Measurements from ENCODE around the gene RNF123. TPM values are rescaled to one million over a fixed set of nuclear protein-coding genes. Genes with fewer than 3 reads are reported as not detected.
"Not testable (repeated sequence)": the region's sequence is repeated elsewhere in the genome, so short reads cannot be mapped to it uniquely, and the experiment has no call there.

Gene RNF123
- total RNA-seq, 1 donor from 2014 or later, result 17.6 TPM

DNA sequence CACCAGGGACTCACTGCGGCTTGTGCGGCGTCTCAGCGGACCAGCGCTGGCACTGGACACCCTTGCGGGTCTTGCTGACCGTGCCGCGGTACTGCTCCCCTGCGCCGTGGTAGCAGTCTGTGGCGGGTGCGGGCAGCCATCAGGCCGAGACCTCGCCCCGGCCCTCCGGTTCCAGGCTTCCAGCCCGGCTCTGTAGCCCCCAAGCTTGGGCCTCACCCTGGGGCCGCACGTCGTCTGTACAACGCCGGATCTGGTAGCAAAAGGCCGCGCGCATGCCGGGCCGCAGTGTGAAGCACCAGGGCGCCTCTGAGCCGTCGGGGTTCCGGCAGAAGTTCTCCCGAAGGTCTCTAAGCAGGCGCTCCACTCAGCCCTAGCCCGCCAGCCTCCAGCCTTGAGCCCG lies 3.5 kb upstream of the RNF123 start:
- H3K36me3 ChIP-seq (ENCODE audit: control insufficient read depth, insufficient read depth, low read length), result peaks cover 22% of the 10 kb centered on the region
- H3K4me3 ChIP-seq (ENCODE audit: low read depth, low read length), result peak overlapping the region; percentile 43
- not testable (repeated sequence) for FAIRE-seq; DNase-seq (ENCODE audit: low read depth); H3K27me3 ChIP-seq (ENCODE audit: control insufficient read depth, insufficient read depth, low read length)

DNA sequence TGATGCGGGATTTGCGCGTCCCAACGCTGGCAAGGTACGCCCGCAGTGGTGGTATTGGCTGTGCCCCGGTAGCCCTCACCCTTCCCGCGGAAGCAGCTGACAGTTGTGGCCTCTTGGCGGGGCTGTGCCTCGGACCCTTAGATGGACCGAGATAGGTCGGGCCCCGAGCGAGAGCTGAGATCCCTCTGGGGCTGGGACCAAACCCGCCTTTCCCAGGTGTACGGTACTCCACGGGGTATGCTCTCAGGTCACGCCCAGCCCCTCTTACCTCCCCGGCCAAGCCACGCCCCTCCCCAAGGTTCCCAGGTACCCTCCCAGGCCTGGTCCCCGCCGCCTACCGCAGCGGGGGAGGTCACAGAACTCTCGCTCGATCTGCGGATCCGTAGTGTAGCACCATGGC lies 3.0 kb upstream of the RNF123 start:
- H3K36me3 ChIP-seq (ENCODE audit: control insufficient read depth, insufficient read depth, low read length), result peaks cover 17% of the 10 kb centered on the region
- DNase-seq (ENCODE audit: low read depth), result peak; percentile 54
- not testable (repeated sequence) for H3K27me3 ChIP-seq (ENCODE audit: control insufficient read depth, insufficient read depth, low read length); FAIRE-seq
- H3K4me3 ChIP-seq (ENCODE audit: low read depth, low read length), result peak overlapping the region; percentile 43

DNA sequence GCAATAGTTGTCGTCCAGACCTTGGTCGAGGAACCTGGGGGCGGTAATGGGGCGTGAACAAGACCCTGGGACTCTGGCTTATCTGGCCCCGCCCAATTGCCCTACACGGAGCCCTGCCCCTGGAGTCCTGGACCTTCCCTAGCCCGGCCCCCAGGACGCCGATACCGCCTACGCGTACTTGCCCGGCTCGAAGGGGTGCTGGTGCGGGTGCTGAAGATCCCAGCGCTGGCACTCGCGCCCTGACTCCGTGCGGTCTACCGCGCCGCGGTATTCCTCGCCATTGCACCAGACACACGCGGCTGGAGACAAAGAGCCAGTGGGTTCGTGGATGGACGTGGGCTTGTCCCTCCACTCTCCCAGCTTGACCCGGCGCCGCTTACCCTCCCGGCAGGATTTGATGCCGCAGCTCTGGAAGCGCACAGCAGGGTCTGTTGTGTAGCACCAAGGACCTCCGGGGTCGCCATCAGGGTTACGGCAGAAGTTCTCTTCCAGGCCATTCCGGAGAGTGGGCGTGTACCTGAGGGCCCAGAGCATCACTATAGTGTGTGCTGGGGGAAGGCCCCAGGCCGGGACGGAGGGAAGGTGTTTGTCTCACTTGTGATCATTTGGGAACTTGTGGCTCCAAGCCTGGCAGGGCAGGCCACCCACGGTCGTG lies 2.5 kb upstream of the RNF123 start:
- not testable (repeated sequence) for FAIRE-seq; H3K27me3 ChIP-seq (ENCODE audit: control insufficient read depth, insufficient read depth, low read length)
- peak; percentile 73 for DNase-seq (ENCODE audit: low read depth)
- peak overlapping the region; percentile 43 for H3K4me3 ChIP-seq (ENCODE audit: low read depth, low read length)
- peaks cover 12% of the 10 kb centered on the region for H3K36me3 ChIP-seq (ENCODE audit: control insufficient read depth, insufficient read depth, low read length)

DNA sequence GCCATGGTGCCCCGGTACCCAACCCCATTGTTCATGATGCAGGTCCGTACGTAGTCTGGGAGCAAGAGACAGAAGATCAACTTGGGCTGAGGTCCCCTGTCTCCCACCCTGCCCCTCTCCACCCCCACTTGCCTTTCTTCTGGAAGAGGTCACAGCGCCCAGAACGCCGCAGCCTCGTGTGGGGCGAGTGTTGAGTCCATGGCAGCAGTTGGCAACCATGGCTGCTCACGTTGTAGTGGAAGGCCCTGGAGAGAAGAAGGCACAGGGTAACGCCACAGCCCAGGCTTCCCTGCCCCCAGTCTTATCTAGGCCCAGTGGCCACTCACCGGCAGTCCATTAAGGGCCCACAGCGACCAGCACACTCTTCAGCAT lies 1.9 kb upstream of the RNF123 start:
- not testable (repeated sequence) for H3K4me3 ChIP-seq (ENCODE audit: low read depth, low read length); DNase-seq (ENCODE audit: low read depth); H3K36me3 ChIP-seq (ENCODE audit: control insufficient read depth, insufficient read depth, low read length); H3K27me3 ChIP-seq (ENCODE audit: control insufficient read depth, insufficient read depth, low read length); FAIRE-seq

DNA sequence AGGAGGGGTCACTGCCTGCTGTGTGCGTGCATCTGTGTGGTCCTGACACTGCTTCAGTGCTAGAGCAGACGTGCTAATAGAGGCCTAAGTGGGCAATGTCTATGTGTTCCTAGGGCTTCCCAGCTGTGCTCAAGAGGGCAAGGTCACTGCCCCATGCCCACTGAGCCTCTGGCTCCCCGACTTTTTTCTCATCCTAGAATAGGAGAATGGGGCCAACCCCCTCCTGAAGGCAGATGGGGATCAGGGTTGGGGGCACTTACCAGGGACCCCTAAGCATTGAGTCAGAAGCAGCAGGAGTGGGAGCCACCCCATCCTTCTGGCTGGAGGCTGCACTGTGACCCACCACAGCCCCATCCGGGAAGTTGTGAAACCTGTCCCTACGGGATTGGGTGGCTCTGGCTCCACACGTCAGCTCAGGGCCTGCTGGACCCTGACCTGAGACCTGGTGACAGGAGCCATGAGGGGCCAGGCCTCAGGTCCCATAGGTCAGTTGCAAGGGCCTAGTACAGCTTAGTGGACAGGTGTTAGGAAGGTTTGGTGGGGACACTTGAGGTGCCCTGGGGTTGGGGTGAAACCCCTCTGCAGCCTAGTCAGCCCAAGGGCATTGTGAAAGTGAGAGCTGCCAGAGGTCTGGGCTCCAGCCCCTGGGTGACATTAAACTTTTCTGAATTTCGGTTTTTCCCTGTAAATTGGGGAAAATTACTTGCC lies 865 bp upstream of the RNF123 start:
- H3K27me3 ChIP-seq (ENCODE audit: control insufficient read depth, insufficient read depth, low read length); FAIRE-seq; DNase-seq (ENCODE audit: low read depth); H3K36me3 ChIP-seq (ENCODE audit: control insufficient read depth, insufficient read depth, low read length): not testable (repeated sequence)
- H3K4me3 ChIP-seq (ENCODE audit: low read depth, low read length), result peak overlapping the region; percentile 95

DNA sequence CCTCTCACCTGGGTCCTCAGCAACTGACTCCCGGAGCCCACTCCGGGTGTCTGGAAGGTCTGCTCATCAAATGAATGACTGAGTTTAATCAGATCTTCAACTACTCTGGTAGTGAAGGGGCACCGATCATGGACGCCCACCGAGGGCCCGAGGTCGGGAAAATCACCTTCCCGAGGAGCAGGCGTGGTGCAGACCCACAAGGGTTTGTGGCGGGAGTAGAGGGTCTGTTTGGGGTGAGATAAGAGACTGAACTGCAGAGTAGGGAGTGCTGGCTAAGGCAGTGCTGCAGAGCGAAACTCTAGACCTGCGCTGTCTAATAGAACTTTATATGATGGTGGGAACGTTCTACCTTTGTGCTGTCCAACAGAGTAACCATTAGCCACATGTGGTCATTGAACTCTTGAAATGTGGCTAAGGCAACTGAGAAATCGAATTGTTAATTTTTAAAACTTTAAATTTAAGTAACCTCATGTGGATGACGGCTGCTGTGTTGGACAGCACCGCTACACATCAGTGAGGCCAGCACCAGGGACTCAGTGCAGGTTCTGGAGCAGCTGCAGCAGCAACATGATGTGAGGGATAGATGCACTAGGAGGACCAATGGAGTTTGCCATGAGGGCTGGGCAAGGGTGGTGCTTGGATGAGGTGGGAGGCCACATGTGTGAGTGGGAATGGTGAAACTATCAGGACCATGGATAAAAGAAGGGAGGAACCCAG lies 709 bp downstream of the RNF123 start:
- not testable (repeated sequence) for H3K36me3 ChIP-seq (ENCODE audit: control insufficient read depth, insufficient read depth, low read length); H3K27me3 ChIP-seq (ENCODE audit: control insufficient read depth, insufficient read depth, low read length); FAIRE-seq; DNase-seq (ENCODE audit: low read depth)
- peak overlapping the region; percentile 95 for H3K4me3 ChIP-seq (ENCODE audit: low read depth, low read length)

DNA sequence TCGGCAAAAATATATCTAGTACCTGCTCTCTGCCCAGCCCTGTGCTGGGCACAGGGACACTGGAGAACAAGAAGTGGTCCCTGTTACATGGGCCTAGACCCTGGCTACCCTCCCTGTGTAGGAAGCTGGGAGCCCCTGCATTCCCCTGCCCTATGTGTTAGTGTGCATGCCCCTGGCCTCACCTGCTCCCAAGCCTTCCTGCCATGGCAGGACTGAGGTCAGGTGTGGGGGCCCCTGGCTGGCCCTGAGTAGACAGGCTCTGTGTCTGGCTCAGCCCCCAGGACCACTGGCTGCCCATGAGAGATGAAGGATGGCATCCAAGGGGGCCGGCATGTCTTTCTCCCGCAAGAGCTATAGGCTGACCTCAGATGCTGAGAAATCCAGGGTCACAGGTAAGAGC lies 1.5 kb downstream of the RNF123 start:
- not testable (repeated sequence) for DNase-seq (ENCODE audit: low read depth); FAIRE-seq; H3K36me3 ChIP-seq (ENCODE audit: control insufficient read depth, insufficient read depth, low read length); H3K4me3 ChIP-seq (ENCODE audit: low read depth, low read length); H3K27me3 ChIP-seq (ENCODE audit: control insufficient read depth, insufficient read depth, low read length)

DNA sequence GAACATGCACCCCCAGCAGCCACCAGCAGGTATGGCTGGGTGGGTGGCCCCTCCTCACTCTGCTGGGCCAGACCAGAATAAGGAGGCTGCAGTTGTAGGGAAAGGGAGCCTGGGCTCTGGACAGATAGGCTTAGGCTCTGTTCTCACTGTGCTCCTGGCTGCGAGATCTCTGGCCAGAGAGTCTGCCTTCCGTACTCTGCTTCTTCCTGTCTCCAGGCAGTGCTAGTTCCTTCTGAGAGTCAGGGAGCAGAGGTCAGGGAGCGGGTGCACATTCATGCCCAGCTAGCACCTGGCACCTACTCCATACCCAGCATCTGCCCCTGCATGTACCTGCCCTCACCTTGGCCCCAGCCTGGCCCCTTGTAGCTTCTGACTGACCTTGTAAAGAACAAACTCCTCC lies 2.1 kb downstream of the RNF123 start:
- not testable (repeated sequence) for DNase-seq (ENCODE audit: low read depth); H3K36me3 ChIP-seq (ENCODE audit: control insufficient read depth, insufficient read depth, low read length); H3K27me3 ChIP-seq (ENCODE audit: control insufficient read depth, insufficient read depth, low read length); H3K4me3 ChIP-seq (ENCODE audit: low read depth, low read length); FAIRE-seq

DNA sequence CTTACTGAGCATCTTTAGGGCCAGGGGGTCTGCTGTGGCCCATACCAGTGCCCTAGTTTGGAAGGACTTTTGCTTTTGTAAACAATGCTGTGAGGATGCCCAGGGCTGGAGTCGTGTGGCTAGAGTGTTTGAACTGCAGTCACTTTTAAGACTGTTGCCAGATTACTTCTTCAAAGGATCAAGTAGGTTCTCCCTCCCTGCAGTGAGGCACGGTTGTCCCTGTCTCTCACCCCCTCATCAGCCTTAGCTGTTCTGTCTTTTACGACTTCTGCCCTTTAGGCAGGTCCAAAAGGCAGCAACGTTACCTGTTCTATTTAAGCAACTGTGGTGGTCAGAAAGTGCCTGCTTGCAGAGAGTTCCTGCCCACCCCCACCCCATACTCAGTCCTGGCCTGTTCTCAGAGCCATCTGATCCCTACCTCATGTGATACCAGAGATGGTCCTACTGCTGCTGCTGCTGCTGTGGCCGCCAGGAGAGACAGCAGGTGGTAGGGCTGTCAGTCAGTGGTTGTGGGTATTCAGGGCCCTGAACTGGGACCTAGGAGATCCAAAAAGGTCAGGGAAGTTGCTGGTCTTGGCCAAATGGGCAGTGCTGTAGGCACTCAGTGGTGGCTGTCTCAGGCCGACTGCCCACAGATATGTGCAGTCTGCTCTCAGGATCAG lies 5.2 kb downstream of the RNF123 start:
- H3K36me3 ChIP-seq (ENCODE audit: control insufficient read depth, insufficient read depth, low read length); H3K27me3 ChIP-seq (ENCODE audit: control insufficient read depth, insufficient read depth, low read length); DNase-seq (ENCODE audit: low read depth); FAIRE-seq; H3K4me3 ChIP-seq (ENCODE audit: low read depth, low read length): not testable (repeated sequence)

DNA sequence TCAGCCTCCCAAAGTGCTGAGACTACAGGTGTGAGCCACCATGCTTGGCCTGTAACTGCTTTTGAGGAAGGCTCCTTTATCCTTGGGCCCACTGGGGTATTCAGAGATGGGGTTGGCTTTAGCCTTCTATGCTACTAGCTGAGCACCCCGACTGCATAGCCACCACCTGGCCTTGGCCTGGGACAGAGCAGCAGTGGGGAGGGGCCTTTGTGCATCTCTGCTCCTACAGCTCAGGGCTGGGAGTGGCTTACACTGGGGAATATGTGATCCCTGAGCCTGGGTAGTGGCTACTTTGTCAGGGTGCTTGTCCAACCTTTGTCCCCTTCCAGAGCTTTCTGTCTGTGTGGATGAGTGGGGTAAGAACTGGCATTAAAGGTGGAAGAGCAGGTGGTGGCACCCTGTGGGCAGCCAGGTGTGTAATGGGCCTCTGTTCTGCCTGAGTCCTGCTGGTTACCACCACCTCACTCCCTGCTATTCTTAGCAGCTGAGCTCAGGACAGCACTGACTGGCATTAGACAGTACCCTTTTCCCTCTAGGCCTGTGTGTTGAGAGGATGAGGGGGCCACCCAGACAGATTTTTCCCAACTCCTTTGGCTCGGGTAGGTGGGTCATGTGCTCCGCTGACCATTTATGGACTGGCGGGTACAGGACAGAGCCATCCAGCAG lies 6.1 kb downstream of the RNF123 start:
- DNase-seq (ENCODE audit: low read depth); H3K4me3 ChIP-seq (ENCODE audit: low read depth, low read length); H3K27me3 ChIP-seq (ENCODE audit: control insufficient read depth, insufficient read depth, low read length): not testable (repeated sequence)
- peak; percentile 50 for FAIRE-seq
- H3K36me3 ChIP-seq (ENCODE audit: control insufficient read depth, insufficient read depth, low read length), result peaks cover 10% of the 10 kb centered on the region
